GF-D8 (cell line): ENCODE results near the gene ATXN7L1.
A peak's percentile ranks its signal among the peaks of the same experiment; 100 is the strongest.
"Not testable (repeated sequence)": the region's sequence is repeated elsewhere in the genome, so short reads cannot be mapped to it uniquely, and the experiment has no call there.

Experiments
- DNase-seq: peaks from one replicate; lab custom pipeline; 2025; lab: John Stamatoyannopoulos, UW

Gene ATXN7L1

GRCh38 chr7:105703207-105703930 lies 173.0 kb downstream of the ATXN7L1 start:
- DNase-seq = no peak

DNA sequence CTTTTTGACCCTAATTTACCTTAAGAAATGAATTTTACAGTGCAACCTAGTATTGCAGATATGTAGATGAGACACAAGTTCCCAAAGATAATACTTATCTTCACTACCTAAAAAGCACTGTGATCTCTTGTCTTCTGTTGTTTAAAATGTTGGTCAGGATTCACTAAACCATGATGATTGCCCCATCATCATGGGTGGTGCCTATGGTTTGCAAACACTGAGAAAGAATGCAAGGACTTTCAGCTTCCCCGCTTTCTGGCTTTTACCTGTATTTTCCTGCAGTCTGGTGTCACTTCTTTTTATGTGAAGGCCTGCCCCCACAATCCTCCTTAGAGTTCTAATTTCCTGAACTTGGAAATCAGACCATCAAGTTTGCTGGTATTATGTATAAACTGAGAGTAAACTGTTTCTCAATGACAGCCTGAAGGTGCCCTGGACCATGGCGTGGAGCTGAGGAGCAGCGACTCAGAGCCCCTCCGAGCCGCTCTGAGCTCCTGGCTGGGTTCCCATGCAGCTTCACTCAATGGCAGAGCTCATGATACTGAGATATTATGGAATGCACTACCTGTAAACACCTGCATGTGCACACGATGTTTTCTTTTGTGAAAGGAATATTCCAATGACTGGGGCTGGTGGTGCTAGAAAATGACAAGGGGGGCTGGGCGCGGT lies 176.7 kb downstream of the ATXN7L1 start:
- DNase-seq = no peak

DNA sequence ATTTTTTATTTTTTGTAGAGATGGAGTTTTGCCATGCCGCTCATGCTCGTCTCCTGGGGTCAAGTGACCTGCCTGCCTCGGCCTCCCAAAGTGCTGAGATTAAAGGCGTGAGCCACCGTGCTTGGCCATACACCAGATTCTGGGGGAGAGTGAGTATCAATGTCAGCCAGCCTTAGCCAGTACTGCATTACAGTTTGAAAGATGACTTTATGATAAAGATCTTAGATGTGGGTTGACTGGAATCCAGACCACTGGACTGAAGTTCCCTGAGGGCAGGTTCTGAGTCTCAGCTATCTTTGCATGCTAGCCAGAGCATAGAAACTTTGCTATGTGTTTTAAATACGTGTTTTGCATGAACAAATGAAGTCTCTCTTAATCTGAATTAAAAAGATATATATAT lies 177.9 kb downstream of the ATXN7L1 start:
- DNase-seq = no peak

DNA sequence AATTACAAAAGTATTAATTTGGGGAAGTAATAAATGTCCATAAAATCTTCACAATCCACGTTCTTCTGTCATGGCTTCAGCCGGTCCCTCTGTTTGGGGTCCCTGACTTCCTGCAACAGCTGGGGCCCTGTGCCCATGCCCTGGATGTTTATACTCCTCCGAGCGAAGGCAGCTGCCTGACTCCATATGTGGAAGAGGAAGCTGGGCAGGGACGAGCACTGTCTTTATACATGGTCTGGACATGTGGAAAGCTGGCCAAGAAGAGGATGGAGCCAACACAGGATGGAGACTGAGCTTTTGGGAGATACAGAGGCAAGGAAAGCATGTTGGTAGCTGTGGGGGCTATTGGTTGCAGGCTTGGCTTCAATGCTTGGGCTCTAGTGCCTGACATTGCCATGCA lies 178.6 kb downstream of the ATXN7L1 start:
- DNase-seq = no peak

GRCh38 chr7:105697169-105697568 lies 179.2 kb downstream of the ATXN7L1 start:
- DNase-seq = not testable (repeated sequence)

- no peak for DNase-seq
Observed at GRCh38 chr7:105693576-105693975, 182.8 kb downstream of the ATXN7L1 start.

- no peak for DNase-seq
Observed at GRCh38 chr7:105691680-105692564, 184.5 kb downstream of the ATXN7L1 start.

DNA sequence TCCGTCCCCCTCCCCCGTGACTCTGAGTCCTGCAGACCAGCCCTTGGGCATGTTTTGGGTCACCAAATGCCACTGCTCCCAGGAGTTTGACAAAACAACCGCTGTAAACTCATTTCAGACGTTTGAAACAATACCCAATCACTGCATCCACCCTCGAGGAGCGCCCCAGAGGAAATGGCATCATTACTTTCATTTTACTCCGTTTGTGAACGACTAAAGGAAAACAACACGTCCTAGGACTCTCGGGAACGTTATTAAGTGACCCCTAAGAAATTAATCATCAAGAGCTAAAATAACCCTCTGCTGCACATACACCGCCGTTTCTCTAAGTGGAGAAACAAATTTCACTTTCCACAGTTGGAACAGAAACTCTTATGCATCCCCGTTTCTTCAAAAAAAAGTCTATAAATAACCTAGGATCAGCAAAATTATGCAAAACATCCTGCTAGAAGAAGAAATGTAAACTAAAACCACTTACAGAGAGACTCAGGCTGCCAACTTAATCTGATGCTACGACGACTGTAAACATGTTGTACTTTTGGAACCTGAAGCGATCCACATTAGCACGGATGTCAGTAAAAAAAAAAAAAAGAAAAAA lies 185.2 kb downstream of the ATXN7L1 start:
- DNase-seq = no peak

DNA sequence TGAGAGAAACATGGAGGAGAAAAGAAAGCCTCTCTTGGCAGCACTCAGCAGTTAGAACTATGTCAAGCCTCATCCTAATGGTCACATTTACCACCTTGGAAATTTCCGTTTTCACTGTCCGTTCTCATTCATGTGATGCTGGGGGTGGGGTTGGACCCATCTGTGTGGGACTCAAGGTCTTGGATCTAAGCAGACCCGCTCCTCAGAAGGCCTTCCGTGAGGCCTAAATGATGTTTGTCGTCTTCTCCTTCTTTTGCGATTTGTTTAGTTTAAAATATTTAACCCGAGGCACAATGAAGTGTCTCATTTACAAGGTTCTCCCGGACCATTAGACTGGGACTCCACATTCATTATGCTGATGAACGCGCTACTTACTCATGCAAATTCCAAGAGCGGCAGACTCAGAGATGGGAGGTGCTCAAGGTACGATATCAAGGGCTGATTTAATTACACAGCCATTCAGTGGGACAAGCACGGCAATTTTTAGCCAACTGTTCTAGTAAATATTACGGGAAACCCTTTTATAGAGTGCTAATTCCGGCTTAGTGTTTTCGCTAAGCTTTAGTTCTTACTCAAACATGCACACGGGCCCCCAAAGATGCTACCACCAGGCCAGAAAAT lies 186.0 kb downstream of the ATXN7L1 start:
- no peak for DNase-seq

GRCh38 chr7:105689067-105689819 lies 187.2 kb downstream of the ATXN7L1 start:
- DNase-seq = no peak

DNA sequence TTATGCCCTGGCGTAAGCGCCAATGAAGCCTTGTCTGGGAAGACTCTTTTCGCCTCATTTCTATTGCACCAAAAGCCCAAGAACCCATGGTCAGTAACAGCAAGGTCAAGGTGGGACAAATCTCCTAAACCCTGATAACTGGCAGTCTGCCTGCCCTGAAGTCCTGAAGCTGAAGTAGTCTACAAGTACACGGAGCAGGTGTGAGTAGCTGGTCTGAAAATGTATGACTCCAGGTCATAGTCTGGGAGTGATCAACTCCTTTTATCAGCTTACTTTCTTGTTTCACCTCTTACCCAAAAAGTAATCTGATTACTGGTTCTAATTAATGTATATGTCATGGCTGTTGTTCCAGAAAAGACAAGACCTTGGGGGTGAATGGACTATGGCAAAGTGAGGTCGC lies 187.8 kb downstream of the ATXN7L1 start:
- no peak for DNase-seq

- no peak for DNase-seq
Observed at GRCh38 chr7:105685161-105685560, 191.2 kb downstream of the ATXN7L1 start.

GRCh38 chr7:105682341-105683060 lies 193.9 kb downstream of the ATXN7L1 start:
- no peak for DNase-seq

DNA sequence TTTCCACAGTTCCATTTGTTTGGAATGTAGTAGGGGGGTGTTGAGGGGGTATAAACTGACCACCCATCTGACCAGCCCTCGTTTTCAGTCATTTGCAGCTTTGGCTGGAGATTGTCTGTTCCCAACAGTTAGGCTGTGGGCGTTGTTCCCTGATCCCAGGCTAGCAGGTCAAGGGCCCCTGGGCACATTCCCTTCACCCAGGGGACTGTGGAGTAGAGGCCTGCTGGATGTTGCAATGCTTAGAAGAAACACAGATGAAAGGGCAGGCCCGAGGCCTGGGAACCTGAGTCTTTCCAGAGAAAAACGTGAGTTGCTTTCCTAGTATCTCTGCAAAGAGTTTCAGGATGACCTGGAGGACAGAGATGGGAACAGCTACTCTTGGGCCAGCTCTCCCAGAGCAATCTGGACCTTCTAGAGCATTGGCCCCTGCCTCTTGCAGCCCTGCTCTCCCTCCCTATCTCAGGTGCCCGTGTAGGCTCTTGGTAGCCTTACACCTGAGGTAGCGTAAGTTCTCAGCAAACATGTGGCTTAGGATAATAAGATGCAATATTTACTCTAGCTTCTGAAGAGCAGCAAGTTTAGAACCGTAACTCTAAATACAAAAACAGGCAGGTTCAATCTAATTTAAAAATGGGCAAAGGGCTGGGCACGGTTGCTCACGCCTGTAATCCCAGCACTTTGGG lies 195.8 kb downstream of the ATXN7L1 start:
- DNase-seq = no peak

DNA sequence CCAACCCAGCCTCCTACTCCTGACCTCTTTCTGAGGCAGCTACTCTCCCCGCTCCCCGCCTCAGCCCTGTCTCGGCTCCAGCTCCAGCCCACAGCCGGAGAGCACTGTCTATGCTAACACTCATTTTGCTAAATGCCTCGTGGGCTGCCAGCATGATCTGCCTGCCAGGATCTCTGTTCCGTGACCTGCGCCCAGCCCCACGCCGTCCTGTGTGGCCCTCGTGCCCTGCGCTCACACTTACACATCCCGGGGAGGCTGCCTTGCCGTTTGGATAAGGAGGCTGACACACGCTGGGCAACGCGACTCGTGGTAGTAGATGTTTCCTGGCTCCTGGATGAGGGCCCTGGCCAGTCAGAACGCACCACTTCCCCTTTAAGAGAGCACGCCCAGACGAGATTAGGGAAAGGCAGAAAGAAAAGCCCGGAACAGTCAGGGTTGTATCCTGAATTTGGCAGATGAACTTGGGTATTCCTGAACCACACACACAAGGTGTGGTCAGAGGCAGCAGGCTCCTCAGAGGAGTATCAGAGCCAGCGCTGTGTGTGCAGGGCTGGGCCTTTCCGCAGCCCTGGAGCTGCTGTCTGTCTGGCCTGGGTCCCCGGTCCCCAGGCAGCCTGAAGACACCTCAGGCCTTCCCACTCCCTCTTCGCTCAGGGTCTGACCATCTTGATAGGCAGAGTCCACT lies 197.4 kb downstream of the ATXN7L1 start:
- DNase-seq = peak; percentile 72

DNA sequence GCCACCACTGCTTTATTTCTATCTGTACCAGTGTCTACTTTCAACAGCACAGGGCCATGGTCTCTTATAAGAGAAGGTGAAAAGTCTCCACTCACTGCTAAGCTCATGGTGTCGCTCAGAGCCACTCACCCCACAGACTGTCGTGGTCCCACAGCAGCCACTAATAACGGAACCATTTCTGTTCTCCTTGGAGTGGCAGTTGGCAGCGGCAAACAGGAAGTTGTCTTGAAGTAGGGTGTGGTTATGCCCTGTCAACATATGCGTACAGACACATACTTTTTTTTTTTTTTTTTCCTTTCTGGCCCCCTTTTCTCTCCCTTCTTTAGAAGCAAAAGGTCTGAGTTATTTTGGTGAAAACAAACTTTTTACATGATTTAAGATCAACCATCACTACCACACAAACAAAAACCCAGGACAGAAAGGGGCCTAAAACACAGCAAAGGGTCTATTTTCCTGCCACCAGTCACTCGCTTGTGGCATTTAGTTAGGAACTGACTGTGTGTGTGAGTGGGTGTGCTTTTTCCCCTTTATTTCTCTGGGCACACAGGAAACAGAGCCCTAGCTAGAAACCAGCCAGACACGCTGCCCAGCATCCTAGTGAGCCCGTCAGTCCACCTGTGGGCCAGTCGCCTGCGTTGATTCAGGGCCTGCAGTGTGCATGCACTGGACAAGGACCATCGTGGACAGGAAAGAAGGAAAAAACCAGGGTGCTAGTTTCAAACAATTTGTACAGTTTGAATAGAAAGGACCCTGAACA lies 198.4 kb downstream of the ATXN7L1 start:
- DNase-seq = peak; percentile 59

GRCh38 chr7:105677410-105677730 lies 199.0 kb downstream of the ATXN7L1 start:
- no peak for DNase-seq

GRCh38 chr7:105675934-105676371 lies 200.4 kb downstream of the ATXN7L1 start:
- DNase-seq = peak; percentile 44
